ENCODE results near the gene GLYR1.
A peak's percentile ranks its signal among the peaks of the same experiment; 100 is the strongest.

Gene GLYR1

DNA sequence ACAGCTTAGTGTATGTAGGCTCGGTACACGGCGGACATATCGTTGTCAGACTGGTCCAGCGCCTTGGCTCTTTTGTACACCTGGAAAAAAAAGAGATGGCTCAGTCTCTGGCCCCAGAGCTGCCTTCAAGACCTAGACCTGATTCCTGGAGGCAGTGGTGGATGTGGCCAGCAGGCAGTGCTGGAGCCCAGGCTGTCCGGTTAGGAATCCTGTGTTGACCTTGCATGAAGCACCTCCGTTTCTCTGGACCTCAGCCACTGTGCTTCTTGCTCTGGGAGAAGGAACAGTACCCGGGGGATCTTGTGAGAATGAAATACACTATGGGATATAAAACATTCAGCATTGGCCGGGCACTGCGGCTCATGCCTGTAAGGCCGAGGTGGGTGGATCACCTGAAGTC lies 41.9 kb downstream of the GLYR1 start:
- no peak for DNase-seq (ENCODE audit: low read depth)

DNA sequence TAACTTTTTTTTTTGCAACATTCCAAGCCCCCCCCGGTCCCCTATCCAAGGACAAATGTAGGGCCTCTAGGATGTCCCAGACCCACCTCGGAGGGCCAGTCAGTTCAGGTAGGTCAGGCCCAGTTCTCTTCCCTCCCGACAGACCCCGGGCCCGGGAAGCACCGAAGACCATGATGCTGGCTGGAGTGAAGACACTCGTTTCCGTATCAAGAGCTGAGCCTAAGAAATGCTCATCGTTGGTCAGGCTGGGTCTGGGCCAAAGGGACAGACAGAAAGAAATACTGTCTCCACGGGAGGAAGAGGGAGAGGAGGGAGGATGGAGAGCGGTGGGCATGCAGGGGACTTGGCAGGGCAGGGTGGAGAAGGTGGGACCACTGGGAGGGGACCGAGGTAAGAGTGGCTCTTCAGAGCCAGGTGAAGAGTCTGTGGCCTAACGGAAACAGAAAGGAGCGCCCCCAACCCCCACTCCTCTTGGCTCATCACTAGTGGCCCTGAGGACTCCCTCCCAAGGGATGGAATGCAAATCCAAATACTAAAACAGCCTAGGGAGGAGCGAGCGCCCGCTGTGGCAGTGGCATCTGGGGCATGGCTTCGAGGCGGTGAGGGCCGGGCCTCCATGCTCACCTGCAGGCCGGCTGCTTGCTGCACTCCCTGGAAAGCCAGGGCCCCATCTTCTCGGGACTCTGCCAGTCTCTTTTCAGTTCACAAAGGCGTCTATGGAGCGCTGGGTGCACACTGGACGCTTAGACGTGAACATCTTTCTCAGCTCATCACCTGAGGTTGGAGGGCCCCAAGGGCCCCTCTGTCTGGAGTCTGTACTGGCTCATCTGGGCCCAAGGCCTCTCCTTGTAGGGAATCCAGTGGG lies 43.0 kb downstream of the GLYR1 start:
- no peak for DNase-seq (ENCODE audit: low read depth)

DNA sequence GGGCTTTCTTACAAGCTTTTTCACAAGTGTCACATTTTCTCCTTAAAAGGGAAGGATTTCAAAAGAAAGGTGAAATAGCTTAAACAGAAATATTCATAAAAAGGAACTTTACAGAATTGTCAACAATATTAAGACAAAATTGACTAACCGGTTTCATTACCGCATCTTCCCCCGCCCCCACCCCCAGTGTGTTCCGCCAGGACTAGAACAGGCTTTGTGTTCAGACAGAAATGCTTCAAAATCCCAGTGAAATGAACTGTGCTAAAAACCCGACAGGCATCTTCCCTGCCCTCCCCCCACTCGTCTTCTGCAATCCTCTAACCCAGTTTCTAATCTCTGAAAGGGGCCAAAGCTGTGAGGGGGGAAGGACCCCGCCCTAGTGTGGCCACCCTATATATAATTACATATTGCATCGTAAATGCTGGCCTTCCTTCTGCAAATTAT lies 43.7 kb downstream of the GLYR1 start:
- DNase-seq (ENCODE audit: low read depth), result no peak

DNA sequence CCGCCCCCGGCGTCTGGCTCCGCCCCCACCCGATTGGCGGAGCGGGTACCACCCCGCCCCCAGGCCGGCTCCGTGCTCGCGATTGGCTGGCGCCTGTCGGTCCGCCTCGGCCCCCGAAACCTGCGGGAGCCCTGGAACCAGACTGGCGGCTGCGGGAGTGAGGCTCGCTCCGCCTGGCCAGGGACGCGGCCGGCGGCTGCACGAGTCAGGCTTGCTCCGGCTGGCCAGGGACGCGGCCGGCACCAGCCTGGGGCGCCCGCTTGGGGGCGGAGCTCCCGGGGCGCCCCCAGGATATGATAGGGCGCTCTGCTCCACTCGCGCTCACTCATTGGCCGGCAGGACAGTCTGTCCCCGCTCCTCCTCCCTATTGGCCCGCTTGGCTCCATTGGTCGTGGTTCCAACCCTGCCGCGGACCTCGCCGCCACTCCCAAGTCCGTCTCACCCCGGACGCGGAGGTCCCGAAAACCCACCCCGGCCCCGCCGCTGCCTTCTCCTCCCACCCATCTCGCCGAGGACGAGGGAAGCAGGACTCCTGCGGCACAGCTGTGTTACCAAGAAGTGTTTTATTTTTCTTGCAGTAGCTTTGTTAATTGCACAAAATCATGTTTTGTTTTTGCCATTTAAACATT lies 44.3 kb downstream of the GLYR1 start:
- DNase-seq (ENCODE audit: low read depth), result peak; percentile 83

DNA sequence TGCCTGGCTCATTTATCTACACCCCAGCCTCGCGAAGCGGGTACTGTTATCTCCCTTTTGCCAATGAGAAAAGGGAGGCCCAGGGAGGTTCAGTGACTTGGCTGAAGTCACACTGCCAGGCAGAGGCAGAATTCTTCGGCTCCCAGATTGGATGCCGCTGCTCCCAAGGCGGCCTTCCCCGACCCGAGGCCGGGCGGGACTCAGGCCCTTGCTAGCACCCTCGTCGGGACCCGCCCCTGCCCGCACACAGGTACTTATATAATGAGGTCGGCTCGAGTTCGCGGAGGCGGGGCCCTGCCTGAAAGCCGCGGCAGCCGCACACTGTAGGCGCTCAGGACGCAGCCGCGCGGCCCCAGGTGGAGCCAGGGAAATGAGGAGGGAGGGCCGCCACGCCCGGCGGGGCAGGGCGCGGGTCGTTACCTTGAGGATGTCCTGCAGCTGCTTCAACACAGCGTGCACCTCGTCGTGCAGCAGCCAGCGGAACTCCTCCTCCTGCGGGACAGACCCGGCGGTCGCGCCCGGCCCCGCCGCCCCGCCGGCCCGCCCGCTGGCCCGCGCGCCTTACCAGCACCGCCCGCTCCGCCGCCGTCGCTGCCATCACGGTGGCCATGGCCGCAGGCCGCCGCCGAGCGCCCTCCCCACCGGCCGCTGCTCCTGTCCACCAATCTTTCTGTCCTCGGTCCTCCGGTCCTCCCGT lies 45.0 kb downstream of the GLYR1 start, which contains the start of gene ROGDI:
TSS of gene ROGDI (minus strand) at position 672 of the 697 bp plus-strand sequence. CDS start at position 610, 62 bp downstream.
- DNase-seq (ENCODE audit: low read depth), result peak; percentile 70

DNA sequence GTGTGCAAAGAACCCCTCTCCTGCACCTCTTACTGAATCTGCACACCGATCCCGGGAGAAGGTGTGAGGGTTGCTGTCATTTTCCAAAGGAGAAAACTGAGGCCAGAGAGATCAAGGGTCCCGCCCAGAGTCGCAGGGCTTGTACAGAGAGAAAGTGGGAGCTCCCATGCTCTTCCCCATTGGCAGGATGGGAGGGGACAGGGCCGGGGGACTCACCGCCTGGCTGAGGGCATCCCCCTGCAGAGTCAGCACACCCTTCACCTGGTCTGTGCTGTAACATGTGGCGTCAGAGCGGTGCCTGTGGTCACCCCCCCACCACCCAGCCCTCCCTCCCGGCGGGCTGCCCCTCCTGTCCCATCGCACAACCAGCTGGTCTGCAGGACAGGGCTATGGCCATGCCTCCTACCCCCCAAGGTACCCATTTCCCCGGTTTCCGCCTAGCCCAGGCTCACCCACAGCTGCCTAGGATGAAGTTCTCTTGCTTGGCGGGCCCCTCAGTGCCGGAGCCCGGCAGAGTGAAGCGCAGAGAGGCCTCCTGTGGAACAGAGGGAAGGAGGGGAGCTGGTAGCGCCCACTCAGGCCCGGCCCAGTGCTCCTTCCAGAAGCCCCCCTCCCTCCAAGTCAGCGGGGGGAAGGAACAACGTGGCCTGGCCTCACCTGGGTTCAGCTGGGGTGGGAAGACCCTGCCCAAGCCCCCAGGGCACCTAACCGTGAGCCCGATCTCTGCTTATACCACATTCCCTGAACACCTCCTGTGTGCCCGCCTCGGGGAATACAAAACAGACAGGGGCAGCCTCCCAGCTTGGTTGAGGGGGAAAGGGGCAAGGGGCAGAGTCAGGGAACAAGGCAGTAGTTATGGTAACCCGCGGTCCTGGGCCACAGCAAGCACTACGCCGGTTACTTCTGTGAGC lies 45.8 kb downstream of the GLYR1 start:
- DNase-seq (ENCODE audit: low read depth), result no peak

DNA sequence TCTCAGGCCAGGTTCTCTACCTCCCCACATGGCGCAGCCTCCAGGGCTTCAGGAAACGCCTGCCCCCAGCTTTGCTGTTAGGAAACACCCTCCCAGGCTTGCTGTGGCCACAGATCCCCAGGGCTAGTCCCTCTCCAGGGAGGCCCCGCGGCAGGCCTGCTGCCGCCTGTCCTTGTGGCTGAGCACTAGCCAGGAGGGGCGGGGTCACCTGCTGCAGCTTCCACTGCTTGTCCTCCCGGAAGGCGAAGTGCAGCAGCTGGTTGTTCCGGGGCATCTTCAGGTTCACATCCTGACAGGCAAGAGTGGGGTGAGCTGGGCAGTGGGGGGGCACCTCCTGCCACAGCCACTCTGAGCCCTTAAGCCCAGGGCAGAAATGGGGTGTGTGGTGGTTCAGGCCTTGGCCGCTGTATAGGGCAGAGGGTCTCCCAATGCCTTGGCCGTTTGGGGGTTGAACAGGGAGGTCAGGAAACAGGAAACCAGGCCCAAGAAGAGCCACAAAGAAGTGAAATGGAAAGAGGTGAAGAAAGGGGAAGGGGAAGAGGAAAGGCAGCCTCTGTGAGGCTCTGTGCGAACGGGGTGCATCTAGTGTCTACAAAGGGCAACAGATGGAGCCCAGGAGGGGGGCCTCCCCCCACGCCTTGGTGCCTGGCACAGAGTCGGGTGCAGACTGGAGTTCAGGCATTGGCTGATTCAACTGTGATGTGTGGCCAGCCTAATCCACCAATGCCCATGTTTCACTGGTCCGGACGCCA lies 46.6 kb downstream of the GLYR1 start:
- DNase-seq (ENCODE audit: low read depth), result no peak

DNA sequence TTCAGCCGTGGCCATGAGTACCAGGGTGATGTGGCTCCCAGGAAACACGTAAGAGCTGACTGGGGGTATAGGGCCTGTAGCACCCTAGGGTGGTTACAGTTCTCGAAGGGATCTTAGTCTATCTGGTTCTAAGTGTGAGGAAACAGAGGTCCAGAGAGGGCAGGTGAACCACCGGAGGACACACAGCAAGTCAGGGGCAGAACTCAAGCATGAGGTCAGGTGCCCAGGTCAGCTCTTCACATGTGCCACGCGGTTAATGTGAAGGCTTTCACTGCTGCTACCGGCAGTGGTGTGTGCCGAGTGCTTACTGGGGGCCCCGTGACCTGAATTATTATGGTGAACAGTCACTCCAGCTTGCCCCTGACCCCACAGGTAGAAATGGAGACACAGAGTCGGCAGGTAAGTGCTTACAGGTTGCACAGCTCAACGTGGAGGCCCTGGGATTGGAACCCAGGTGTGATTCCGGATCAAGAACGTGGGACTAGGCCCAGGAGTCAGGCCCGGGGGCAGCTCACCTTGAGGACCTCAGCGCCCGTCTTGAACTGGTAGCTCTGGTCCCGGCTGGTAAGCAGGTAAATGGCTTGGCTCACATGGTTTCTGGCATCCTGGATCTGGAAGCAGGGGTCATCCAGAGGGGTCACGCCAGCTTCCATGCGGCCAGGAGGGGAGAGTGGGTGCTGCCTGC lies 47.8 kb downstream of the GLYR1 start:
- no peak for DNase-seq (ENCODE audit: low read depth)

DNA sequence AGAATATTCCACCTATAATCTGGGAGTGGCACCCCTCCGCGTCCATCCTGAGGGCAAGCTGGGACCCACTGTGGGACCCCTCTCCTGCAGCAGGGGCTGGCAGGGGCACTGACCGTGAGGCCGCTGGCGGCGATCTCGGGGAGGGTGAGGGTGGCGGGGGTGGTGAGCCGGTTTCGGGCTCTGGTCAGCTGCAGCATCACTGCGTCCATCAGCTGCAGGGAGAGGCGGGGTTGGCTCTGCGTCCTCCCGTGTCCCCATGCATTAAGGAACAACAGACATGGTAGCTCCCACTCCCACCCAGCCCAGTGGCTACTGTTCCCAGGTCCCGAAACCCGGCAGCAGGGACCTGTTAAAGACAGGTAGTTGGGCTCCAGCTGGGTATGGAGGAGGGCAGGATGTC lies 48.6 kb downstream of the GLYR1 start:
- DNase-seq (ENCODE audit: low read depth), result no peak

DNA sequence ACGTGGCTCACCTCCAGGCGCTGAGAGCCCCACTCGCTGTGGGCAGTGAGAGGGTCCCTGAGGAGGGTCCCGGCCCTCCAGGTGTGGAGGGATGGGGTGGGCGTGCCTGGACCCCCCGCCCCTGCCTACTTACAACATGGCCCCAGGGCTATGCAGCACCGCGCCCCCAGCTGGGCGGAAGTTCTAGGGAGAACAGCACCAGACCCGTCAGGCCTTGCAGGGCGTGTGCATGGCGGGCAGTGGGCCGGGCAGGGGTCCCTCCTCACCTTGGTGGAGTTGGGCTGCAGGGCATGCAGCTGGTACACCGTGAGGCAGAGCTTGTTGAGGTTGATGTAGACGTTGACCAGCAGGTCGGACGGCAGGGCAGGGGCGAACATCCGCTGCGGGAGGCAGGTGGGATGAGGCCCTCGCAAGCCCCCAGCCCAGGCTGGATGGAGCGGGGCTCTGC lies 49.3 kb downstream of the GLYR1 start:
- DNase-seq (ENCODE audit: low read depth), result no peak

DNA sequence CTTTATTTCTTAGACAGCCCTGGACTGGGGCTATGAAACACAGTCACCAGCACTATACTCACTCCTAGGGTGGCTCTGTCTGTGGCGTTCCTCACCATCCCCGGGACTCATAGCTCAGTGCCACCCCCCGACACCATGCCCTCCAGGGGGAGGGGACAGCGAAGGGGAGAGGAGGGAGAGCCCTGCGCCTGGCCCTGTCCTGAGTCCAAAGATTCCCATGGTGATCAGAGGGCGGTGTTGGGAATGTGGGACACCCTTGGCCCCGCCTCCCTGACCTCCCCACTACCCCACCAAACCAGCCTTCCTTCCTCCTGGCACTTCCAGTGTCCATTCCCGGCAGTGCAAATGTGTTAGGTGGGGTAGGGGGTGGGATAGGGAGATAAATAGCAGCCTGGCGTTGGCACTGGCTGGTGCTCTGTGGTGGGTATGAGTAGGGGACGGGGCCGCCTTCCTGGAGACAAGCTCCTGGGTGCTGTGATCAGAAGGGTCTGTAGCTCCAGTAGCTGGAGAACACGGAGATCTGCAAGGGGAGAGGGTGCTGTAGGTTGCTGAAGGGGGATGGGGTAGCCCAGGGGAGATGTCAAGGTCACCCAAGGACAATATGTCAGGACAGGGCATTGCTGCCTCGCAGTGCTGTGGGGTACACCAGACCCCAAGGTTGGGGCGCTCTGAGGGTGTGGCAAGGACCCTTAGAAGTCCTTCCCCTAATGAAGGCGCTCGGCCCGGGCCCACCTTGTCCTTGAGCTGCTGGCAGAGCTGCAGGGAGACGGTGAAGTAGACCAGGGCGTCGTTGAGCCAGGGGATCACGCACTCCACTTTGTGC lies 49.9 kb downstream of the GLYR1 start:
- DNase-seq (ENCODE audit: low read depth), result no peak

DNA sequence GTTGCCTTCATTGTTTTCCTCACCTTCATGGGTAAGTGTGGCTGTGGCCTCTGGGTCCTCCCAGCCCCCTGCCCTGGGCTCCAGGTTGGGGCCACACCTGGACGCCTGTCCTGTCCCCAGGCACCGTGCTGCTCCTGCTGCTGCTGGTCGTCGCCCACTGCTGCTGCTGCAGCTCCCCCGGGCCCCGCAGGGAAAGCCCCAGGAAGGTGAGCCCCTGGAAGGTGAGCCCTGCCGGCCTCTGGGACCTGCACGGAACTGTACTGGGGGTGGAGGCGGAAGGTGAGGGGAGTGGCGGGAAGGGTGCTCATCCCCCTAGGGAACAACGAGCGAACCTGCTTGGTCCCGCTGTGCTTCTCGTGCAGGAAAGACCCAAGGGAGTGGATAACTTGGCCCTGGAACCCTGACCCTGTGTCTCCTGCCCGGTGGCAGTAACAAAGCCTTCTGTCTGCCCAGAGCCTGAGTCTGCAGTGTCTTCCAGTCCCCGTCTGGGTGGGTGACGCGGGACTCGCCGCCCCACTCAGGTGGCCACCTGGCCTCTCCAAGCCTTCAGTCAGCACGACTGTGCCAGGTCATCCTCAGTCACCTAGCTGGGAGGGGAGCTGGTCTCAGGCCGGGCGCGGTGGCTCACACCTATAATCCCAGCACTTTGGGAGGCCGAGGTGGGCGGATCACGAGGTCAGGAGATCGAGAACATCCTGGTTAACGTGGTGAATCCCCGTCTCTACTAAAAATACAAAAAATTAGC lies 51.1 kb downstream of the GLYR1 start:
- no peak for DNase-seq (ENCODE audit: low read depth)

DNA sequence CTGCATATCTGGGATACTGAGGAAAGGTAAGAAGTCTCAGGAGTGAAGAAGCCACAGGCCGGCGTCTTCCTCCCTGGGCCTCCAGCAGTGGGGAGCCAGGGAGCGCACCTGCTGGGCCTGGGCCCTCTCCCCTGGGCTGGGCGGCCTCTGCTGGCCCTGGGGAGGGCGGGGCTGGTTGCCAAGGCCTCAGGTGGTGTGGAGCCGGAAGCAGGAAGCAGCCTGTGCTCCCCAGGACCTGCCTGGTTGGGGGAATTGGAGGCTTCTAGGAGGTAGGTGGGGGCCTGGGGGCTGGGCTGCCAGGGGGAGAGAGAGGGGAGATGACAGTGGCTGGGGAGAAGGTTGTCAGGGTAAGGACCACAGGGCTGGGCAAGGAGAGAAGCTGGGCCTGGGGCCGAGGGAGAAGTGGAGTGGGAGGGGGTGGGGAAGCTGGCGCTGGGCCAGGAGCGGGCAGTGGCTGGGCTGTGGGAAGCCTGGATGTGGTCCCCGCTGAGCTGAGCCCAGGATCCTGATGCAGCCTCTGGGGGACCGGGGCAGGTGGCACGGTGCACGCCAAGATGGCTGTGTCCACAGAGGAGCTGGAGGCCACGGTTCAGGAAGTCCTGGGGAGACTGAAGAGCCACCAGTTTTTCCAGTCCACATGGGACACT lies 51.8 kb downstream of the GLYR1 start, which contains the start of gene SMIM22:
TSS of gene SMIM22 (plus strand) at position 189 of the 647 bp plus-strand sequence. CDS start at position 555, 366 bp downstream.
- no peak for DNase-seq (ENCODE audit: low read depth)

DNA sequence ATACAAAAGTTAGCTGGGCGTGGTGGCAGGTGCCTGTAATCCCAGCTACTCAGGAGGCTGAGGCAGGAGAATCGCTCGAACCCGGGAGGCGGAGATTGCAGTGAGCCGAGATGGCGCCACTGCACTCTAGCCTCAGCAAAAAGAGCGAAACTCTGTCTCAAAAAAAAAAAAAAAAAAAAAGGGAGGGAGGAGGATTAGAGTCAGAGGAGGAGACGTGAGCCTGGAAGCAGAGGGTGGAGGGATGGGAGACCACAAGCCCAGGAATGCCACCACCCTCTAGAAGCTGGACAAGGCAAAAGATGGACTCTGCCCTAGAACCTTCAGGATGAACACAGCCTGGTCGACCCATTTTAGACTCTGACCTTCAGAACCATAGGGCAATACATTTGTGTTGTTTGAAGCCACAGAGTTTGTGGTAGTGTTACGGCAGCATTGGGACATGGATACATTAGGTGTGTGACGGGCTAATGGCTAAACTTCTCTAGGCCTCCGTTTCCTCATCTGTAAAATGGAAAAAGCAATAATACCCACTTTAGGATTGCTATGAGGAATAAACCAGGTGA lies 54.1 kb downstream of the GLYR1 start:
- no peak for DNase-seq (ENCODE audit: low read depth)

DNA sequence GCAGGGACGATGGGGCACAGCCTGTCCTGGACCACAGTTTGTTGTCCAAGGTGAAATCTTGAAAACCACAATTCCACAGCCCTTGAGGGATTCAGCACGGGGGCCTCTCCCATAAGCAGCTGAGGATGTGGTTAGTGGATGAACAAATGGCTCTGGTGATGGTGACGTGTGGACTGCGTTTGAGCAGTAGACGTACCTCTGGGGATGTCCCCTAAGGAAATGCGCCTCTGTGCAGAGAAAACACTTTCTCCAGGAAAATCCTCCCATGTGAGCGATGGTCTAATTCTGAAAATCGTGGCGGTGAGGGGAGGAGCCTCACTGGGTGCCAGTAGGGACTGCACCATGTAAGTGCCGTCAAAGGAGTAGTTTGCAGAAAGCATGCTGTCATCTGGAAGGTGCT lies 56.2 kb downstream of the GLYR1 start:
- no peak for DNase-seq (ENCODE audit: low read depth)

DNA sequence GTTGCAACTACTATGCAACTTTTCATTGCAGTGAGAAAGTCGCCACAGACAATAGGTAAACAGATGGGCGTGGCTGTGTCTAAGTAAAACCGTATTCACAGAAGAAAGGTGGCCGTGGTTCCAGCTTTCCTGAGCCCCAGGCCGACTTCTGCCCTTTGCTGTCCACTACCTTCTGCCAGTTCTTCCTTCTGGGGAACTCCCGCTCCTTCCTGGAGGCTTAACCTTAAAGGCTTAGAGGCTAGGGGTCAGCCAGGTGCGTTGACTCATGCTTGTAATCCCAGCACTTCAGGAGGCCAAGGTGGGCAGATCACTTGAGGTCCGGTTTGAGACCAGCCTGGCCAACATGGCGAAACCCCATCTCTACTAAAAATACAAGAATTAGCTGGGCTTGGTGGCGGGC lies 56.8 kb downstream of the GLYR1 start:
- no peak for DNase-seq (ENCODE audit: low read depth)

DNA sequence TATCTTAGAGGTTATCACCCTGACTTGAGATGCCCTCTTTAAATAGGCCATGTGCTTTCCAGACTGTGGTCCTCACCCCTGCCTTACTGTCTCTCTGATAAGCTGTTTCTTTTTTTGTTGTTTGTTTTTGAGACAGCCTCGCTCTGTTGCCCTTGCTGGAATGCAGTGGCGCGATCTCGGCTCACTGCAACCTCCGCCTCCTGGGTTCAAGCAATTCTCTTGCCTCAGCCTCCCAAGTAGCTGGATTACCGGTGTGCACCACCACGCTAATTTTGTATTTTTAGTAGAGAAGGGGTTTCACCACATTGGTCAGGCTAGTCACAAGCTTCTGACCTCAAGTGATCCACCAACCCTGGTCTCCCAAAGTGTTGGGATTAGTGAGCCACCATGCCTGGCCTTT lies 58.2 kb downstream of the GLYR1 start:
- DNase-seq (ENCODE audit: low read depth), result no peak

DNA sequence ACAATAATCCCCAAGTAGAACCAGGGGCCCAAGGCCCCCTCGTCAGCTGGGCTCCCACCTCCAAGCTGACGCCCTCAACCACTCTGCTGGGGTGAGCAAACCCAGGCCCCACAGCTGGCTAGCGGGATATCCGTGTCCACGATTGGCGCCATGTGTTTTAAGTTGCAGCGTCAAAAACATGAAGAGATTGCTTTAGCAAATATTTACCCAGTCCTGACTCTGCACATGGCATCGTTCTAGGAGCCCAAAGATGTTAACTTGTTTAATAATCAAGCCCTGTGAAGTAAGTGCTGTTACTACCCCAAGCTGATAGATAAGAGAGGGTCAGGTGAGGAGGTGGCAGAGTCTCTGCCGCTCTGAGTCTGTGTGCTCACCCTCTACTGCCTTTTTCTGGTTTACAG lies 58.6 kb downstream of the GLYR1 start:
- no peak for DNase-seq (ENCODE audit: low read depth)

Data from activated T-helper 9 cell treated with anti-CD3 and anti-CD28 coated beads, Interleukin-2, amount 50 U/mL, for 16 hours (primary cell).